WERI-Rb-1 (cell line): ENCODE data around the gene CACNA1D.
A peak's percentile ranks its signal among the peaks of the same experiment; 100 is the strongest.

Experiments
- DNase-seq: peaks from one replicate; pipeline ENCODE4 v3.0.0-alpha.2; 2020
- H3K27ac ChIP-seq: fragments of 250-450 bp; sonication (Bioruptor Pico); 2 replicates; pipeline ENCODE4 v1.5.1; 2020; ENCODE audit warnings: mild to moderate bottlenecking, moderate library complexity
- H3K27me3 ChIP-seq: fragments of 250-450 bp; sonication (Bioruptor Pico); 2 replicates; pipeline ENCODE4 v1.5.1; 2021; ENCODE audit warnings: mild to moderate bottlenecking, low read depth, moderate library complexity; ENCODE audit not compliant: insufficient read depth, severe bottlenecking
- H3K36me3 ChIP-seq: fragments of 250-450 bp; sonication (Bioruptor Pico); 2 replicates; pipeline ENCODE4 v1.5.1; 2020; ENCODE audit warnings: mild to moderate bottlenecking, moderate library complexity
- H3K4me3 ChIP-seq: 2 replicates; pipeline ENCODE4 v1.5.1; 2011; ENCODE audit warnings: low read depth, mild to moderate bottlenecking, control low read depth, low read length
- H3K9me3 ChIP-seq: fragments of 250-450 bp; sonication (Bioruptor Pico); 2 replicates; pipeline ENCODE4 v1.5.1; 2021; ENCODE audit warnings: mild to moderate bottlenecking, moderate library complexity; ENCODE audit not compliant: severe bottlenecking
- CTCF ChIP-seq: IDR thresholded peaks from 2 replicates; pipeline ENCODE4 v1.5.1; 2011; ENCODE audit warnings: low read depth, mild to moderate bottlenecking, control low read depth, inconsistent platforms, low read length

Gene CACNA1D

GRCh38 chr3:53694046-53694445, 199.6 kb downstream of the CACNA1D start:
- TF ChIP-seq CTCF, result no peak
- Histone ChIP-seq H3K9me3 (no peaks in the 10 kb centered on the region), H3K27ac (no peak overlapping the region), H3K36me3 (no peaks in the 10 kb centered on the region), H3K4me3 (no peak overlapping the region), H3K27me3 (no peaks in the 10 kb centered on the region)
- DNase-seq, result no peak

- TF ChIP-seq CTCF, result no peak
- H3K27ac ChIP-seq, result no peak overlapping the region
- H3K4me3 ChIP-seq, result no peak overlapping the region
- no peaks in the 10 kb centered on the region for H3K27me3 ChIP-seq
- no peaks in the 10 kb centered on the region for H3K9me3 ChIP-seq
- no peaks in the 10 kb centered on the region for H3K36me3 ChIP-seq
- DNase-seq, result no peak
Measured at GRCh38 chr3:53694666-53695323, 200.4 kb downstream of the CACNA1D start.

GRCh38 chr3:53695324-53695690, 200.9 kb downstream of the CACNA1D start:
- Histone ChIP-seq H3K36me3 (no peaks in the 10 kb centered on the region), H3K4me3 (no peak overlapping the region), H3K9me3 (no peaks in the 10 kb centered on the region), H3K27ac (no peak overlapping the region), H3K27me3 (no peaks in the 10 kb centered on the region)
- DNase-seq, result no peak
- TF ChIP-seq CTCF, result no peak

GRCh38 chr3:53696401-53697172, 202.2 kb downstream of the CACNA1D start:
- H3K36me3 ChIP-seq, result no peaks in the 10 kb centered on the region
- H3K27me3 ChIP-seq, result no peaks in the 10 kb centered on the region
- TF ChIP-seq CTCF, result peak; percentile 32
- no peak overlapping the region for H3K27ac ChIP-seq
- H3K9me3 ChIP-seq, result no peaks in the 10 kb centered on the region
- no peak overlapping the region for H3K4me3 ChIP-seq
- DNase-seq, result no peak

- H3K9me3 ChIP-seq, result no peaks in the 10 kb centered on the region
- TF ChIP-seq CTCF, result no peak
- no peak for DNase-seq
- no peaks in the 10 kb centered on the region for H3K27me3 ChIP-seq
- H3K4me3 ChIP-seq, result no peak overlapping the region
- no peaks in the 10 kb centered on the region for H3K36me3 ChIP-seq
- no peak overlapping the region for H3K27ac ChIP-seq
Measured at GRCh38 chr3:53700441-53700840, 206.0 kb downstream of the CACNA1D start.
